Activated naive CD8-positive, alpha-beta T cell (primary cell): ENCODE measurements around the gene FAM161A.

Experiments used
- H3K27ac Mint-ChIP-seq: one replicate; pipeline ENCODE4 v1.8.0; 2021; ENCODE audit warnings: mixed read lengths
- H3K27me3 Mint-ChIP-seq: one replicate; pipeline ENCODE4 v1.8.0; 2021; ENCODE audit warnings: mixed read lengths
- H3K36me3 Mint-ChIP-seq: one replicate; pipeline ENCODE4 v1.8.0; 2021; ENCODE audit warnings: mixed read lengths
- H3K4me1 Mint-ChIP-seq: one replicate; pipeline ENCODE4 v1.8.0; 2021; ENCODE audit warnings: low read depth, mixed read lengths
- H3K4me3 Mint-ChIP-seq: one replicate; pipeline ENCODE4 v1.8.0; 2021; ENCODE audit warnings: mild to moderate bottlenecking, mixed read lengths
- H3K9me3 Mint-ChIP-seq: one replicate; pipeline ENCODE4 v1.8.0; 2021; ENCODE audit warnings: low read depth, mixed read lengths

Gene FAM161A

GRCh38 chr2:61775956-61776570 is 77.8 kb downstream of the FAM161A start:
- H3K27me3 Mint-ChIP-seq, result peaks cover 12% of the 10 kb centered on the region

More at GRCh38 chr2:61775956-61776570, 77.8 kb downstream of the FAM161A start:
- H3K9me3 Mint-ChIP-seq, result peaks cover 8% of the 10 kb centered on the region
- H3K4me1 Mint-ChIP-seq, result no peaks in the 10 kb centered on the region
- no peak overlapping the region for H3K27ac Mint-ChIP-seq
- H3K4me3 Mint-ChIP-seq, result no peak overlapping the region
- peaks cover 4% of the 10 kb centered on the region for H3K36me3 Mint-ChIP-seq
